ENCODE results near the gene AHSP. TPM values are rescaled to one million over a fixed set of nuclear protein-coding genes. Genes with fewer than 3 reads are reported as not detected.
"Not testable (repeated sequence)": the region's sequence is repeated elsewhere in the genome, so short reads cannot be mapped to it uniquely, and the experiment has no call there.

AHSP gene
- total RNA-seq, 4 donors from 2014 or later = not detected

GRCh38 chr16:31537362-31538242, 9.9 kb downstream of the AHSP start:
- TF ChIP-seq POLR2A (IDR thresholded peaks at IDR 0.05) = no peak
- TF ChIP-seq CTCF (IDR thresholded peaks at IDR 0.05) = no peak
- Histone ChIP-seq H3K27me3 (no peaks in the 10 kb centered on the region), H3K9me3 (no peaks in the 10 kb centered on the region), H3K36me3 (no peaks in the 10 kb centered on the region), H3K27ac (no peak overlapping the region), H3K4me1 (peaks cover 0 to 7% of the 10 kb centered on the region in 2 donors), H3K4me3 (replicated peaks in 1 of 3) (peak overlapping the region; percentile 3 to 37 (median 14))
- 5 to 12% methylated on average over 11 to 22 of the region's 57 CpGs for WGBS, 2 donors
- peak; percentile 17 to 18 for DNase-seq
- intact Hi-C loops (cut with DNase I) = no loop called here

GRCh38 chr16:31538243-31538598, 10.5 kb downstream of the AHSP start:
- DNase-seq; H3K9me3 ChIP-seq; H3K27ac ChIP-seq; H3K27me3 ChIP-seq; H3K4me1 ChIP-seq; H3K4me3 ChIP-seq (replicated peaks in 1 of 3); H3K36me3 ChIP-seq; intact Hi-C loops (cut with DNase I): not testable (repeated sequence)
- WGBS, 2 donors = 75 to 76% methylated on average over 7 of the region's 7 CpGs

- DNase-seq; intact Hi-C loops (cut with DNase I); H3K9me3 ChIP-seq; H3K4me3 ChIP-seq (replicated peaks in 1 of 3); H3K36me3 ChIP-seq; H3K27me3 ChIP-seq; H3K4me1 ChIP-seq; H3K27ac ChIP-seq: not testable (repeated sequence)
- 86 to 94% methylated on average over 4 of the region's 4 CpGs for WGBS, 2 donors
Observed at GRCh38 chr16:31539762-31540161, 12.1 kb downstream of the AHSP start.

GRCh38 chr16:31542763-31543162, 15.1 kb downstream of the AHSP start:
- intact Hi-C loops (cut with DNase I) = no loop called here
- H3K27ac ChIP-seq = no peak overlapping the region
- no peak overlapping the region for H3K4me3 ChIP-seq (replicated peaks in 1 of 3)
- no peaks in the 10 kb centered on the region for H3K27me3 ChIP-seq
- no peaks in the 10 kb centered on the region for H3K36me3 ChIP-seq
- DNase-seq = no peak
- 90 to 93% methylated on average over 4 of the region's 4 CpGs for WGBS, 2 donors
- TF ChIP-seq POLR2A (IDR thresholded peaks at IDR 0.05) = no peak
- no peak for TF ChIP-seq CTCF (IDR thresholded peaks at IDR 0.05)
- no peaks in the 10 kb centered on the region for H3K9me3 ChIP-seq
- peaks cover 0 to under 1% of the 10 kb centered on the region in 2 donors for H3K4me1 ChIP-seq

GRCh38 chr16:31561426-31562233, 33.9 kb downstream of the AHSP start:
- Histone ChIP-seq H3K36me3 (no peaks in the 10 kb centered on the region), H3K9me3 (no peaks in the 10 kb centered on the region), H3K27me3 (no peaks in the 10 kb centered on the region), H3K4me3 (replicated peaks in 1 of 3) (no peak overlapping the region), H3K4me1 (no peaks in the 10 kb centered on the region), H3K27ac (no peak overlapping the region)
- 70 to 78% methylated on average over 8 of the region's 8 CpGs for WGBS, 2 donors
- TF ChIP-seq POLR2A (IDR thresholded peaks at IDR 0.05) (no peak), CTCF (IDR thresholded peaks at IDR 0.05) (no peak)
- intact Hi-C loops (cut with DNase I) = no loop called here
- no peak for DNase-seq

Measured in thyroid gland (tissue), 4 donors.